IMR-90 (cell line): ENCODE results near the gene PRKAG3. TPM values are rescaled to one million over a fixed set of nuclear protein-coding genes. Genes with fewer than 3 reads are reported as not detected.

ENCODE experiments used
- ATAC-seq: fragments of 200-7000 bp; cut with Tn5 transposase; 2 replicates; pipeline ENCODE4 v1.9.1; 2020; ENCODE audit warnings: low read depth, mild to moderate bottlenecking, moderate library complexity
- BruUV-seq: library from RNA; stranded (reverse); fragments of 400-500 nt; replicated peaks from 2 replicates; lab custom pipeline; 2021; lab: Mats Ljungman, UMichigan
- CTCF ChIA-PET: fragments of 300-600 bp; formaldehyde crosslinking; extraction: SDS; loops from one replicate; lab custom pipeline; 2021; ENCODE audit warnings: antibody characterized with exemption; lab: Yijun Ruan, JAX
- POLR2A ChIA-PET: fragments of 300-600 bp; sonication (Branson Sonifier 250); formaldehyde crosslinking; loops from one replicate; lab custom pipeline; 2022; ENCODE audit warnings: antibody characterized with exemption; ENCODE audit not compliant: unreplicated experiment; lab: Charles Lee
- DNase-seq: peaks from one replicate; pipeline ENCODE4 v3.0.0; 2013
- H2AFZ ChIP-seq: replicated peaks from 2 replicates; pipeline ENCODE3; 2013; ENCODE audit warnings: low read length, mild to moderate bottlenecking; ENCODE audit not compliant: poor library complexity
- H2AK5ac ChIP-seq: 2 replicates; pipeline ENCODE4 v1.6.1; 2013; ENCODE audit warnings: low read depth, low read length, inconsistent platforms
- H2AK9ac ChIP-seq: replicated peaks from 2 replicates; pipeline ENCODE3; 2013; ENCODE audit warnings: mild to moderate bottlenecking, low read depth, low read length, moderate library complexity; ENCODE audit not compliant: poor library complexity
- H2BK120ac ChIP-seq: 2 replicates; pipeline ENCODE4 v1.6.1; 2013; ENCODE audit warnings: low read depth, low read length, inconsistent platforms
- H2BK15ac ChIP-seq: 3 replicates; pipeline ENCODE4 v1.6.1; 2013; ENCODE audit warnings: low read depth, low read length, inconsistent platforms
- H2BK20ac ChIP-seq: 2 replicates; pipeline ENCODE4 v1.6.1; 2013; ENCODE audit warnings: low read depth, mild to moderate bottlenecking, inconsistent platforms, low read length, moderate library complexity
- H2BK5ac ChIP-seq: 2 replicates; pipeline ENCODE4 v1.6.1; 2013; ENCODE audit warnings: mild to moderate bottlenecking, low read depth, low read length, inconsistent platforms; ENCODE audit not compliant: poor library complexity, severe bottlenecking
- H3K14ac ChIP-seq: replicated peaks from 2 replicates; pipeline ENCODE4 v1.6.1; 2013; ENCODE audit warnings: low read depth, low read length, inconsistent platforms
- H3K18ac ChIP-seq: 2 replicates; pipeline ENCODE4 v1.6.1; 2013; ENCODE audit warnings: low read depth, low read length, control low read depth
- H3K23ac ChIP-seq: 2 replicates; pipeline ENCODE4 v1.6.1; 2013; ENCODE audit warnings: low read depth, low read length, inconsistent platforms
- H3K27ac ChIP-seq: 2 replicates; pipeline ENCODE4 v1.5.1; 2013; ENCODE audit warnings: mild to moderate bottlenecking, control low read depth, low read length; ENCODE audit not compliant: insufficient read depth
- H3K27me3 ChIP-seq: 2 replicates; pipeline ENCODE4 v1.6.1; 2013; ENCODE audit warnings: low read length; ENCODE audit not compliant: control insufficient read depth, insufficient read depth
- H3K36me3 ChIP-seq: 2 replicates; pipeline ENCODE4 v1.6.1; 2013; ENCODE audit warnings: low read length, mixed read lengths; ENCODE audit not compliant: control insufficient read depth, insufficient read depth
- H3K4ac ChIP-seq: 2 replicates; pipeline ENCODE4 v1.6.1; 2013; ENCODE audit warnings: low read depth, low read length, inconsistent platforms
- H3K4me1 ChIP-seq: 2 replicates; pipeline ENCODE4 v1.6.1; 2013; ENCODE audit warnings: low read length, mixed read lengths; ENCODE audit not compliant: control insufficient read depth, insufficient read depth
- H3K4me2 ChIP-seq: 2 replicates; pipeline ENCODE4 v1.6.1; 2013; ENCODE audit warnings: low read depth, mild to moderate bottlenecking, control low read depth, low read length, moderate library complexity
- H3K4me3 ChIP-seq: 2 replicates; pipeline ENCODE4 v1.5.1; 2013; ENCODE audit warnings: low read depth, mild to moderate bottlenecking, control low read depth, low read length, moderate library complexity; ENCODE audit not compliant: insufficient read depth
- H3K56ac ChIP-seq: 2 replicates; pipeline ENCODE4 v1.6.1; 2013; ENCODE audit warnings: low read length, inconsistent platforms; ENCODE audit not compliant: insufficient read depth; ENCODE audit errors: extremely low read depth
- H3K79me1 ChIP-seq, 2 experiments: 2 replicates each; pipeline ENCODE4 v1.6.1; 2013; ENCODE audit warnings: low read length in 2 of 2, inconsistent platforms in 1 of 2, low read depth in 1 of 2
- H3K9ac ChIP-seq: 2 replicates; pipeline ENCODE4 v1.6.1; 2013; ENCODE audit warnings: low read depth, low read length, control low read depth
- H3K9me1 ChIP-seq: 2 replicates; pipeline ENCODE4 v1.6.1; 2013; ENCODE audit warnings: low read length, inconsistent platforms; ENCODE audit not compliant: insufficient read depth
- H3K9me3 ChIP-seq: 2 replicates; pipeline ENCODE4 v1.6.1; 2013; ENCODE audit warnings: low read length; ENCODE audit not compliant: control insufficient read depth, insufficient read depth
- H4K20me1 ChIP-seq: 2 replicates; pipeline ENCODE4 v1.6.1; 2013; ENCODE audit warnings: low read length, inconsistent platforms; ENCODE audit not compliant: insufficient read depth
- H4K5ac ChIP-seq: 2 replicates; pipeline ENCODE4 v1.6.1; 2013; ENCODE audit warnings: mild to moderate bottlenecking, low read depth, low read length, control low read depth
- H4K8ac ChIP-seq, 2 experiments: 2 replicates each; pipeline ENCODE4 v1.6.1; 2013; ENCODE audit warnings: low read depth in 2 of 2, low read length in 2 of 2, control low read depth in 1 of 2, inconsistent platforms in 1 of 2
- H4K91ac ChIP-seq: 2 replicates; pipeline ENCODE4 v1.6.1; 2013; ENCODE audit warnings: low read depth, low read length, inconsistent platforms; ENCODE audit not compliant: insufficient read depth
- BHLHE40 ChIP-seq: fragments of 150-350 bp; IDR thresholded peaks from 2 replicates; pipeline ENCODE4 v1.6.1; 2016; ENCODE audit warnings: mild to moderate bottlenecking, low read depth, low read length
- CHD1 ChIP-seq: IDR thresholded peaks from 2 replicates; pipeline ENCODE4 v1.6.1; 2012; ENCODE audit warnings: low read depth, low read length, improper control_type of control experiment
- NFE2L2 ChIP-seq: fragments of 150-350 bp; IDR thresholded peaks from 2 replicates; pipeline ENCODE4 v1.6.1; 2016; ENCODE audit warnings: low read depth, mild to moderate bottlenecking, low read length
- SMC3 ChIP-seq: fragments of 150-350 bp; IDR thresholded peaks from 2 replicates; pipeline ENCODE4 v1.6.1; 2016; ENCODE audit warnings: low read depth, mild to moderate bottlenecking, antibody characterized with exemption, low read length, moderate library complexity
- WGBS, 2 experiments: methylation state at CpG; one replicate each; pipeline versions ENCODE4 v1.1.5 to v1.1.7; 2013; ENCODE audit warnings: missing lambda C conversion rate in 2 of 2; ENCODE audit not compliant: insufficient read length in 1 of 2; ENCODE audit errors: extremely low coverage in 2 of 2; 5-methylcytosine and 5-hydroxymethylcytosine counted together
- dilution Hi-C: fragments of 300-500 bp; cut with HindIII; formaldehyde crosslinking; loops from one replicate; pipeline ENCODE4 v1.14.3; 2018; ENCODE audit warnings: low sequenced_read_pairs; ENCODE audit not compliant: unreplicated experiment
- in situ Hi-C: fragments of 300-500 bp; cut with MboI; formaldehyde crosslinking; loops from 3 replicates; pipeline ENCODE4 v1.14.3; 2019; ENCODE audit warnings: low sequenced_read_pairs, inconsistent platforms, mixed read lengths
- intact Hi-C: fragments of 100-400 bp; cut with micrococcal nuclease; formaldehyde crosslinking; loops from 2 replicates; pipeline ENCODE4 v1.10.0; 2022
- polyA plus RNA-seq, 3 experiments: library from polyadenylated mRNA; depleted of rRNA; stranded (reverse); fragments of >200 nt; gene quantifications; 2 replicates each; pipeline ENCODE4 v1.2.3, GENCODE V29; 2012; ENCODE audit warnings: low replicate concordance in 1 of 3
- total RNA-seq: library from RNA; depleted of rRNA; stranded (reverse); fragments of >200 nt; gene quantifications from 2 replicates; pipeline ENCODE4 v1.2.3, GENCODE V29; 2012

The PRKAG3 gene
- total and polyA plus RNA-seq, 2 of the 4 experiments (the other 2 are of a cell fraction), result not detected

DNA sequence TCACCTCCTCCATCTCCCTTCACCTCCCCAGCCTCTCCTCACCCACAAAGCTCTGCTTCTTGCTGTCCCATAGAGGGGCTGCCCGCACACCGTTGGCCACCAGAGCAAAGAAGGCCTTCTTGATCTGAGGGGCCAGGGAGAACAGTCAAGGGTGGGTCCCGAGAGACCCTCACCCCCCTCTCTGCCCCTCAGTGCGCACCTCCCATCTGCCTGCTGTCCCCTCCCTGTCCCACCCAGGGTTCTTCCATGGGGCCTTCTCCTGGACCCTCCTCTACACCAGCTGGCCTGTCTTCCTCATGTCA is 3.2 kb downstream of the PRKAG3 start:
- no peak for TF ChIP-seq CHD1
- TF ChIP-seq BHLHE40, result no peak
- TF ChIP-seq SMC3, result no peak
- no peak for TF ChIP-seq NFE2L2
- intact Hi-C loops (no loop called here), in situ Hi-C loops (no loop called here), dilution Hi-C loops (no loop called here)
- H3K4me3 ChIP-seq, result no peak overlapping the region
- H3K56ac ChIP-seq, result no peak overlapping the region
- H3K23ac ChIP-seq, result no peak overlapping the region
- H4K8ac ChIP-seq, result no peak overlapping the region
- H2AK5ac ChIP-seq, result no peak overlapping the region
- H3K27ac ChIP-seq, result no peak overlapping the region
- no TSS peak for BruUV-seq
- H2AK9ac ChIP-seq, result no peak overlapping the region
- ChIA-PET CTCF (no interaction called here), POLR2A (no interaction called here)
- H4K91ac ChIP-seq, result no peak overlapping the region
- H2BK5ac ChIP-seq, result no peak overlapping the region
- no peak overlapping the region for H2AFZ ChIP-seq
- H3K14ac ChIP-seq, result no peak overlapping the region
- no peak overlapping the region for H3K4me2 ChIP-seq
- no peak overlapping the region for H3K9ac ChIP-seq
- no peak overlapping the region for H2BK20ac ChIP-seq
- no peaks in the 10 kb centered on the region for H3K9me3 ChIP-seq
- no peak overlapping the region for H2BK120ac ChIP-seq
- peaks cover 51% of the 10 kb centered on the region for H3K27me3 ChIP-seq
- no peak overlapping the region for H3K18ac ChIP-seq
- no CpG with 5 or more reads among the region's 4 CpGs for WGBS, 2 experiments
- no peaks in the 10 kb centered on the region for H3K79me1 ChIP-seq
- no peaks in the 10 kb centered on the region for H3K4me1 ChIP-seq
- H4K5ac ChIP-seq, result no peak overlapping the region
- H3K9me1 ChIP-seq, result no peaks in the 10 kb centered on the region; the same call in 1 of the 2 replicates
- DNase-seq (no peak), ATAC-seq (no peak)
- H2BK15ac ChIP-seq, result no peak overlapping the region
- H4K20me1 ChIP-seq, result no peaks in the 10 kb centered on the region
- no peak overlapping the region for H3K4ac ChIP-seq
- no peaks in the 10 kb centered on the region for H3K36me3 ChIP-seq
